Measurements from ENCODE around the gene TWIST2. TPM values are rescaled to one million over a fixed set of nuclear protein-coding genes. Genes with fewer than 3 reads are reported as not detected.

The TWIST2 gene
- total and polyA plus RNA-seq, 9 of the 15 experiments (the other 6 are each of a cell fraction or from before 2014, with no cell fraction given), result not detected

DNA sequence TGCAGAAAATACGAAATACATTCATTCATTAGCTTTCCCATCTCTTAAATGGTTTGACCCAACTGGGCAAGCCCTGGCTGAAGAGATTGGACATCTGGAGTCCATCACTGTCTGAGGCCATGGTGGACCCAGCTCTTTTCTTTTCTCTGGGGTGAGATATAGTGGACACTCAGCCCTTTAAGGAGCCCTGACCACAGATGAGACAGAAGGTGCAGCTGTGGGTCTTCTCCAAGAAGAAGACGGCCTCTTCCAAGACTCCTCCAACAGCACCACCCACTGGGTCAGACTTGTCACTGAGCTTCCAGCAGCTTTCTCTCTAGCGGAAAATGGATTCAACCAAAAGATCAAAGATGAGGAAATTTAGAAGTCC, 27.2 kb downstream of the TWIST2 start:
- no peaks in the 10 kb centered on the region for H3K4me1 ChIP-seq (replicated peaks in 1 of 2; ENCODE audit: control insufficient read depth in 2 of 2, insufficient read depth in 2 of 2, low read length in 2 of 2)
- no peaks in the 10 kb centered on the region for H3K36me3 ChIP-seq (ENCODE audit: control insufficient read depth, insufficient read depth, low read length)
- FAIRE-seq (no peak), DNase-seq (ENCODE audit: extremely low read depth in 1 of 4, low spot score in 3 of 4) (peak in 3 of 4 experiments; percentile 8 to 23 (median 19)), ATAC-seq (no peak)
- BruUV-seq (replicated peaks), result no TSS peak
- no peak overlapping the region for H3K9ac ChIP-seq (ENCODE audit: insufficient read depth in 1 of 2, low read depth in 2 of 2, low read length in 2 of 2)
- no peak overlapping the region for H3K4me2 ChIP-seq (ENCODE audit: insufficient read depth, low read length)
- CTCF ChIA-PET (ENCODE audit: low intra/inter-chr PET ratio), result no interaction called here
- H3K4me3 ChIP-seq, result no peak overlapping the region
- no peaks in the 10 kb centered on the region for H3K9me3 ChIP-seq (replicated peaks; ENCODE audit: control insufficient read depth, insufficient read depth, low read depth, low read length)
- H3K27ac ChIP-seq (ENCODE audit: extremely low read depth, low read depth, low read length), result no peak overlapping the region
- POLR2A ChIA-PET, result interaction anchor here (1.4 kb wide), 1 partner anchor 13 kb away, joined by 6 read pairs; no protein-coding TSS in a partner anchor
- H4K20me1 ChIP-seq (replicated peaks; ENCODE audit: control insufficient read depth, insufficient read depth, low read length), result no peaks in the 10 kb centered on the region
- H2AFZ ChIP-seq (ENCODE audit: low read depth, low read length), result no peak overlapping the region
- intact Hi-C loops (cut with micrococcal nuclease), result no loop called here
- H3K79me2 ChIP-seq (ENCODE audit: control insufficient read depth, insufficient read depth, low read length), result no peaks in the 10 kb centered on the region
- in situ Hi-C loops (cut with MboI), result no loop called here
- no peaks in the 10 kb centered on the region for H3K9me1 ChIP-seq (ENCODE audit: control insufficient read depth, insufficient read depth, low read length)
- WGBS (ENCODE audit: insufficient coverage, low coverage, missing lambda C conversion rate), result 0% methylated on average over 2 of the region's 3 CpGs
- no peaks in the 10 kb centered on the region; a peak in 1 of 5 replicates for H3K27me3 ChIP-seq (ENCODE audit: control insufficient read depth in 2 of 2, insufficient read depth in 2 of 2, low read length in 2 of 2)
- TF ChIP-seq, protein P1, sequence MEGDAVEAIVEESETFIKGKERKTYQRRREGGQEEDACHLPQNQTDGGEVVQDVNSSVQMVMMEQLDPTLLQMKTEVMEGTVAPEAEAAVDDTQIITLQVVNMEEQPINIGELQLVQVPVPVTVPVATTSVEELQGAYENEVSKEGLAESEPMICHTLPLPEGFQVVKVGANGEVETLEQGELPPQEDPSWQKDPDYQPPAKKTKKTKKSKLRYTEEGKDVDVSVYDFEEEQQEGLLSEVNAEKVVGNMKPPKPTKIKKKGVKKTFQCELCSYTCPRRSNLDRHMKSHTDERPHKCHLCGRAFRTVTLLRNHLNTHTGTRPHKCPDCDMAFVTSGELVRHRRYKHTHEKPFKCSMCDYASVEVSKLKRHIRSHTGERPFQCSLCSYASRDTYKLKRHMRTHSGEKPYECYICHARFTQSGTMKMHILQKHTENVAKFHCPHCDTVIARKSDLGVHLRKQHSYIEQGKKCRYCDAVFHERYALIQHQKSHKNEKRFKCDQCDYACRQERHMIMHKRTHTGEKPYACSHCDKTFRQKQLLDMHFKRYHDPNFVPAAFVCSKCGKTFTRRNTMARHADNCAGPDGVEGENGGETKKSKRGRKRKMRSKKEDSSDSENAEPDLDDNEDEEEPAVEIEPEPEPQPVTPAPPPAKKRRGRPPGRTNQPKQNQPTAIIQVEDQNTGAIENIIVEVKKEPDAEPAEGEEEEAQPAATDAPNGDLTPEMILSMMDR (IDR thresholded peaks at IDR 0.05 in 2 of 3, conservative IDR thresholded peaks at IDR 0.05 in 1 of 3; ENCODE audit: insufficient read depth in 2 of 3, low read depth in 1 of 3, low read length in 3 of 3), result peak; percentile 39 to 53 (median 42); a peak in 5 of 6 replicates
- TF ChIP-seq NFXL1 (CRISPR knock-in tag; IDR thresholded peaks at IDR 0.05) (no peak), MTA3 (IDR thresholded peaks at IDR 0.05; ENCODE audit: borderline replicate concordance) (no peak), BMI1 (IDR thresholded peaks at IDR 0.05; ENCODE audit: low read length) (no peak), NFATC3 (IDR thresholded peaks at IDR 0.05) (no peak), ZNF586 (CRISPR knock-in tag; conservative IDR thresholded peaks at IDR 0.05) (no peak), RAD21 (CRISPR knock-in tag; conservative IDR thresholded peaks at IDR 0.05 in 1 of 2, IDR thresholded peaks at IDR 0.05 in 1 of 2) (peak in 1 of 2 experiments; percentile 17; a peak in 1 of 4 replicates)

Measured in K562 (cell line).